DMS 273 (cell line): Measurements from ENCODE around the gene ARHGAP6.
A peak's percentile ranks its signal among the peaks of the same experiment; 100 is the strongest.
"Not testable (repeated sequence)": the region's sequence is repeated elsewhere in the genome, so short reads cannot be mapped to it uniquely, and the experiment has no call there.

Experiments
- DNase-seq: peaks from one replicate; lab custom pipeline; 2025; ENCODE audit not compliant: unreplicated experiment; lab: John Stamatoyannopoulos, UW

Gene ARHGAP6

GRCh38 chrX:11187001-11187400 is 478.7 kb downstream of the ARHGAP6 start:
- no peak for DNase-seq

- no peak for DNase-seq
Measured at GRCh38 chrX:11185861-11186260, 479.9 kb downstream of the ARHGAP6 start.

- no peak for DNase-seq
Measured at GRCh38 chrX:11180571-11180970, 485.1 kb downstream of the ARHGAP6 start.

GRCh38 chrX:11172415-11172814 is 493.3 kb downstream of the ARHGAP6 start:
- DNase-seq, result no peak

GRCh38 chrX:11171956-11172355 is 493.8 kb downstream of the ARHGAP6 start:
- DNase-seq, result no peak

- DNase-seq, result no peak
Measured at GRCh38 chrX:11164433-11164832, 501.3 kb downstream of the ARHGAP6 start.

GRCh38 chrX:11159149-11159548 is 506.6 kb downstream of the ARHGAP6 start:
- no peak for DNase-seq

- peak; percentile 79 for DNase-seq
Measured at GRCh38 chrX:11151799-11152559, 513.7 kb downstream of the ARHGAP6 start.

GRCh38 chrX:11148401-11148800 is 517.3 kb downstream of the ARHGAP6 start:
- no peak for DNase-seq

- no peak for DNase-seq
Measured at GRCh38 chrX:11146411-11146810, 519.3 kb downstream of the ARHGAP6 start.

GRCh38 chrX:11143931-11144678 is 521.6 kb downstream of the ARHGAP6 start:
- DNase-seq, result peak; percentile 93

- DNase-seq, result no peak
Measured at GRCh38 chrX:11138498-11139390, 527.0 kb downstream of the ARHGAP6 start.

- DNase-seq, result peak; percentile 73
Measured at GRCh38 chrX:11137543-11138139, 528.1 kb downstream of the ARHGAP6 start.

GRCh38 chrX:11135564-11136185 is 530.0 kb downstream of the ARHGAP6 start:
- no peak for DNase-seq

- no peak for DNase-seq
Measured at GRCh38 chrX:11131146-11131545, 534.6 kb downstream of the ARHGAP6 start.

- DNase-seq, result no peak
Measured at GRCh38 chrX:11130136-11130535, 535.6 kb downstream of the ARHGAP6 start.

GRCh38 chrX:11129534-11130105 is 536.1 kb downstream of the ARHGAP6 start:
- DNase-seq, result no peak

GRCh38 chrX:11125060-11125459 is 540.7 kb downstream of the ARHGAP6 start:
- DNase-seq, result no peak

GRCh38 chrX:11124112-11124511 is 541.6 kb downstream of the ARHGAP6 start:
- no peak for DNase-seq

- not testable (repeated sequence) for DNase-seq
Measured at GRCh38 chrX:11123087-11123486, 542.6 kb downstream of the ARHGAP6 start.
